ENCODE data around the gene TEX14. TPM values are rescaled to one million over a fixed set of nuclear protein-coding genes. Genes with fewer than 3 reads are reported as not detected.

TEX14 gene
- polyA plus RNA-seq, 3 donors, result 0.63 to 1.3 (median 1.2) TPM

Other genes starting within 250 kb of the TEX14 start
- under 1 TPM; 0.19 to 0.36 (median 0.27) TPM for gene HSF5, start 203.6 kb downstream of the TEX14 start, polyA plus RNA-seq (ENCODE audit: insufficient read length in 3 of 3)
- 10 to 100 TPM; 48.1 to 71.7 (median 62.3) TPM for gene MTMR4, start 177.4 kb downstream of the TEX14 start, polyA plus RNA-seq (ENCODE audit: insufficient read length in 3 of 3)
- 10 to 100 TPM; 41.6 to 46.8 (median 42.7) TPM for gene RAD51C, start 557 bp upstream of the TEX14 start, polyA plus RNA-seq (ENCODE audit: insufficient read length in 3 of 3)
- 1 to 10 TPM; 3.0 to 4.3 (median 4.2) TPM for gene PPM1E, start 63.8 kb upstream of the TEX14 start, polyA plus RNA-seq (ENCODE audit: insufficient read length in 3 of 3)

Measured in renal pelvis (tissue), 3 donors.